GM10266 (cell line): ENCODE results near the gene PLEKHA5.

Source experiments
- DNase-seq: peaks from one replicate; pipeline ENCODE4 v3.0.0; 2012; ENCODE audit errors: extremely low spot score
- CTCF ChIP-seq: IDR thresholded peaks from 2 replicates; pipeline ENCODE4 v1.5.1; 2012; ENCODE audit warnings: mild to moderate bottlenecking, low read depth; ENCODE audit not compliant: control insufficient read depth, insufficient read depth; ENCODE audit errors: missing control alignments

PLEKHA5 gene

DNA sequence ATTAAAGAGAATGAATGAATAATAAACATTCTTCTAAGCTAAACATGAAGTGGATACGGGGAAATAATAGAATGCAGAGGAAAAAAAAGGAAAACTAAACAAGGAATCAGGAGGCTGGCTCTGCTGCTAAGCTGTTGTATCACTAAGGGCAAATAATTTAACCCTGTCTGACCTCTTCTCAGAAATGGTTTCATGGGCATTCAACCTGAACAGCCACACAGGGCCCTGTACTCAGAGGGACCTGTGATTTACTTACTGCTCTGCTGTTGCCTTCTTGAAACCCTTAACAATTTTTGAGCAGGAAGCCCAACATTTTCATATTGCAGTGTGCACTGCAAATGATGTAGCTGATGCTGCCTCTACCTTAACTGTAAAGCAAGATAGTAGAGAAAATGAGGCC lies 14.2 kb upstream of the PLEKHA5 start:
- no peak for DNase-seq
- no peak for TF ChIP-seq CTCF

GRCh38 chr12:19119440-19119839 lies 10.1 kb upstream of the PLEKHA5 start:
- TF ChIP-seq CTCF, result no peak
- DNase-seq, result no peak

- no peak for DNase-seq
- no peak for TF ChIP-seq CTCF
Measured at GRCh38 chr12:19120795-19121194, 8.7 kb upstream of the PLEKHA5 start.

GRCh38 chr12:19121449-19122018 lies 8.0 kb upstream of the PLEKHA5 start:
- no peak for DNase-seq
- TF ChIP-seq CTCF, result no peak

GRCh38 chr12:19125325-19125724 lies 4.2 kb upstream of the PLEKHA5 start:
- TF ChIP-seq CTCF, result no peak

DNA sequence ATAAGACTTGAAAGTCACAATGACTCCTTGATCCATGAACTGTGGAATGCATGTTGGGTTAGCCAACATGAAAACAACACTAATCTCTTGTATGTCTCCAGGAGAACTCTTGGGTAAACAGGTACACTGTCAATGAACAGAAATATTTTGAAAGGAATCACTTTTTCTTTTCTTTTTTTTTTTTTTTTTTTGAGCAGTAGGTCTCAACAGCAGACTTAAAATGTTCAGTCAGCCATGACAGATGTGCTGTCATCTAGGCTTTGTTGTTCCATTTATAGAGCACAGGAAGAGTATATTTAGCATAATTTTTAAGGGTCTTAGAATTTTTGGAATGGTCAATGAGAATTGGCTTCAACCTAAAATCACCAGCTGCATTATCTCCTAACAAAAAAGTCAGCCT lies 2.3 kb upstream of the PLEKHA5 start:
- no peak for TF ChIP-seq CTCF
- DNase-seq, result no peak

More at GRCh38 chr12:19125325-19125724, 4.2 kb upstream of the PLEKHA5 start:
- DNase-seq, result no peak

DNA sequence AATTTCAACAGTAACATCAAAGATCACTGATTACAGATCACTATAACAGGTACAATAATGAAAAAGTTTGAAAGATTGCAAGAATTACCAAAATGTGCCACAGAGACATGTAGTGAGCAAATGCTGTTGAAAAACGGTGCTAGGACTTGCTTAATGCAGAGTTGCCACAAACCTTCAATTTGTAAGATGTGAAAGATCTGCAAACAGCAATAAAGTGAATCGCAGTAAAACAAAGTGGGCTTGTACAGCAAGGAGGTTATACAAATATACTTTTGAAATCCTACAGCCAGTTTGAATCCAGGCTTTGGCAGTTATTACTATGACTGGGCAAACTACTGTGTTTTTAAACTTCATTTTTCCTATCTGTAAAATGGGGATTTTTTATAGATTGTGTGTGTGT lies 1.0 kb upstream of the PLEKHA5 start:
- no peak for TF ChIP-seq CTCF
- DNase-seq, result no peak
